Measurements from ENCODE around the gene TSPEAR.

- TF ChIP-seq CTCF (IDR thresholded peaks at IDR 0.05; ENCODE audit: low read depth, low read length) (no peak), POLR2A (IDR thresholded peaks at IDR 0.05; ENCODE audit: extremely low read depth, insufficient read length) (no peak), MYC (IDR thresholded peaks at IDR 0.05; ENCODE audit: low read depth, low read length) (no peak)
Observed at GRCh38 chr21:44628707-44629391, 82.5 kb downstream of the TSPEAR start.

Data from NB4 (cell line).